Measurements from ENCODE around the gene CCDC180. TPM values are rescaled to one million over a fixed set of nuclear protein-coding genes. Genes with fewer than 3 reads are reported as not detected.

CCDC180 gene
- total RNA-seq, 2 experiments from 2014 or later: 0.13 to 1.2 TPM

- H2AFZ ChIP-seq (ENCODE audit: low read length): no peak overlapping the region
- CTCF ChIA-PET (ENCODE audit: unreplicated experiment): no interaction called here
Observed at GRCh38 chr9:97357056-97357455, 49.6 kb downstream of the CCDC180 start.

More at GRCh38 chr9:97357056-97357455, 49.6 kb downstream of the CCDC180 start:
- Histone ChIP-seq H3K4me3 (ENCODE audit: low read depth, low read length, poor library complexity, severe bottlenecking) (no peak overlapping the region), H3K27ac (ENCODE audit: low read depth, low read length, poor library complexity, severe bottlenecking) (no peak overlapping the region), H3K9me3 (ENCODE audit: low read length) (no peaks in the 10 kb centered on the region), H4K20me1 (ENCODE audit: insufficient read depth, low read length) (no peaks in the 10 kb centered on the region), H3K9me2 (ENCODE audit: insufficient read depth, low read length) (no peaks in the 10 kb centered on the region), H3K4me2 (ENCODE audit: low read length) (no peak overlapping the region), H3K4me1 (ENCODE audit: insufficient read depth, low read length, poor library complexity, severe bottlenecking) (no peaks in the 10 kb centered on the region), H3K36me3 (ENCODE audit: insufficient read depth, low read length) (no peaks in the 10 kb centered on the region), H3K79me2 (ENCODE audit: insufficient read depth, low read depth, low read length) (no peaks in the 10 kb centered on the region)
- DNase-seq (ENCODE audit: low spot score): no peak
- POLR2A ChIA-PET: interaction anchor here (0.6 kb wide), 1 partner anchor 947 kb away, joined by 4 read pairs; no protein-coding TSS in a partner anchor
- intact Hi-C loops (cut with micrococcal nuclease; ENCODE audit: unreplicated experiment): no loop called here
- TF ChIP-seq CTCF (conservative IDR thresholded peaks at IDR 0.05; ENCODE audit: low read length) (no peak), EZH2phosphoT487 (IDR thresholded peaks at IDR 0.05; ENCODE audit: borderline replicate concordance, low read depth, low read length) (no peak)
- no TSS peak for BruUV-seq (replicated peaks)

Small RNAs within 50 kb of the gene (small RNA-seq; reads per million reads assigned to genes)
- not detected for gene AL512590.2
- 0.21 reads per million for gene CCDC180

Other genes with a start within 250 kb of the CCDC180 start
- 4.0 and 5.5 TPM in 2 replicates for gene TDRD7, start 104.4 kb downstream of the CCDC180 start, total RNA-seq (2014; rRNA removed; shearing (Covaris generic))
- gene TDRD7, start 104.4 kb downstream of the CCDC180 start, total RNA-seq (2022): 5.3 and 6.1 TPM in 2 replicates
- gene TMOD1, start 194.0 kb downstream of the CCDC180 start, total RNA-seq (2014; rRNA removed; shearing (Covaris generic)): not detected in 2 replicates
- gene TMOD1, start 194.0 kb downstream of the CCDC180 start, total RNA-seq (2022): not detected in 2 replicates

Data from OCI-LY7 (cell line).